Kidney epithelial cell (primary cell): ENCODE data around the gene MTSS2. TPM values are rescaled to one million over a fixed set of nuclear protein-coding genes. Genes with fewer than 3 reads are reported as not detected.

Source experiments
- DNase-seq: peaks from one replicate; pipeline ENCODE4 v3.0.0-alpha.2; 2010; ENCODE audit warnings: low read depth
- H3K27me3 ChIP-seq: 2 replicates; pipeline ENCODE4 v1.6.0; 2011; ENCODE audit warnings: low read length; ENCODE audit not compliant: control insufficient read depth, insufficient read depth
- H3K36me3 ChIP-seq: 2 replicates; pipeline ENCODE4 v1.5.1; 2011; ENCODE audit warnings: low read length; ENCODE audit not compliant: control insufficient read depth, insufficient read depth
- H3K4me3 ChIP-seq: 2 replicates; pipeline ENCODE4 v1.5.1; 2011; ENCODE audit warnings: low read depth, mild to moderate bottlenecking, control low read depth, low read length
- CTCF ChIP-seq: IDR thresholded peaks from 2 replicates; pipeline ENCODE4 v1.5.1; 2011; ENCODE audit warnings: mild to moderate bottlenecking, moderate library complexity, low read length, control low read depth, inconsistent platforms; ENCODE audit not compliant: insufficient read depth, poor library complexity, severe bottlenecking
- total RNA-seq: library from RNA; depleted of rRNA; stranded (reverse); fragments of >200 nt; gene quantifications from 2 replicates; pipeline ENCODE4 v1.2.3, GENCODE V29; 2015

Gene MTSS2
- total RNA-seq, 1 donor from 2014 or later, result 19.8 TPM

GRCh38 chr16:70689035-70689969 is 3.4 kb upstream of the MTSS2 start:
- Histone ChIP-seq H3K4me3 (no peak overlapping the region), H3K36me3 (no peaks in the 10 kb centered on the region), H3K27me3 (no peaks in the 10 kb centered on the region)
- DNase-seq, result no peak
- no peak for TF ChIP-seq CTCF

- no peak for TF ChIP-seq CTCF
- Histone ChIP-seq H3K4me3 (no peak overlapping the region), H3K27me3 (no peaks in the 10 kb centered on the region), H3K36me3 (no peaks in the 10 kb centered on the region)
- no peak for DNase-seq
These were observed 2.4 kb upstream of the MTSS2 start for GRCh38 chr16:70688246-70688742.

- no peak for DNase-seq
- Histone ChIP-seq H3K36me3 (no peaks in the 10 kb centered on the region), H3K27me3 (no peaks in the 10 kb centered on the region), H3K4me3 (no peak overlapping the region)
- no peak for TF ChIP-seq CTCF
These were observed 1.9 kb upstream of the MTSS2 start for GRCh38 chr16:70687671-70688245.

GRCh38 chr16:70687102-70687511 is 1.3 kb upstream of the MTSS2 start:
- TF ChIP-seq CTCF, result no peak
- H3K4me3 ChIP-seq, result no peak overlapping the region

GRCh38 chr16:70686376-70687101 is 686 bp upstream of the MTSS2 start:
- H3K36me3 ChIP-seq, result no peaks in the 10 kb centered on the region
- DNase-seq, result no peak
- H3K27me3 ChIP-seq, result no peaks in the 10 kb centered on the region
- no peak for TF ChIP-seq CTCF
- peak overlapping the region; percentile 75 for H3K4me3 ChIP-seq

More at GRCh38 chr16:70687102-70687511, 1.3 kb upstream of the MTSS2 start:
- Histone ChIP-seq H3K36me3 (no peaks in the 10 kb centered on the region), H3K27me3 (no peaks in the 10 kb centered on the region)
- DNase-seq, result no peak
